Measurements from ENCODE around the gene CTCFL. TPM values are rescaled to one million over a fixed set of nuclear protein-coding genes. Genes with fewer than 3 reads are reported as not detected.

CTCFL gene
- total RNA-seq, 2 donors from 2014 or later: not detected

Other genes starting within 250 kb of the CTCFL start
- not detected for gene SPO11, start 195.3 kb downstream of the CTCFL start, total RNA-seq
- 10 to 100 TPM; 43.6 to 86.0 TPM for gene RAE1, start 173.9 kb downstream of the CTCFL start, total RNA-seq
- 10 to 100 TPM; 18.3 to 29.2 TPM for gene RBM38, start 133.7 kb downstream of the CTCFL start, total RNA-seq
- not detected for gene PCK1, start 36.0 kb upstream of the CTCFL start, total RNA-seq
- 1 to 10 TPM; 4.8 to 4.9 TPM for gene ZBP1, start 95.3 kb upstream of the CTCFL start, total RNA-seq
- gene PMEPA1, start 184.9 kb upstream of the CTCFL start, total RNA-seq: under 1 TPM in 1 of 2 donors, not detected in 1; 0.08 TPM